OCI-LY7 (cell line): ENCODE measurements around the gene GPAT3. TPM values are rescaled to one million over a fixed set of nuclear protein-coding genes. Genes with fewer than 3 reads are reported as not detected.
"Not testable (repeated sequence)": the region's sequence is repeated elsewhere in the genome, so short reads cannot be mapped to it uniquely, and the experiment has no call there.

Experiments
- BruUV-seq: library from RNA; stranded (reverse); fragments of 400-500 nt; replicated peaks from 2 replicates; lab custom pipeline; 2021; lab: Mats Ljungman, UMichigan
- CTCF ChIA-PET: fragments of 300-600 bp; sonication (Branson Sonifier 250); formaldehyde crosslinking; loops from one replicate; lab custom pipeline; 2022; ENCODE audit warnings: antibody characterized with exemption; ENCODE audit not compliant: unreplicated experiment; lab: Charles Lee
- POLR2A ChIA-PET: fragments of 300-600 bp; sonication (Branson Sonifier 250); formaldehyde crosslinking; loops from one replicate; lab custom pipeline; 2022; ENCODE audit warnings: antibody characterized with exemption; lab: Charles Lee
- DNase-seq: peaks from one replicate; pipeline ENCODE4 v3.0.0-alpha.2; 2015; ENCODE audit warnings: low spot score
- H2AFZ ChIP-seq: fragments of 200-600 bp; sonication (generic), shearing (Covaris generic); 2 replicates; pipeline ENCODE4 v1.6.1; 2014; ENCODE audit warnings: mild to moderate bottlenecking, antibody characterized with exemption, low read length, moderate library complexity
- H3K27ac ChIP-seq: fragments of 200-600 bp; sonication (generic); 2 replicates; pipeline ENCODE4 v1.5.1; 2014; ENCODE audit warnings: mixed run types, low read depth, mild to moderate bottlenecking, moderate library complexity, low read length, inconsistent platforms; ENCODE audit not compliant: poor library complexity, severe bottlenecking
- H3K36me3 ChIP-seq: fragments of 200-600 bp; sonication (generic); 2 replicates; pipeline ENCODE4 v1.6.1; 2014; ENCODE audit warnings: mild to moderate bottlenecking, antibody characterized with exemption, low read length, moderate library complexity, mixed read lengths; ENCODE audit not compliant: insufficient read depth
- H3K4me1 ChIP-seq: fragments of 200-600 bp; sonication (generic); 2 replicates; pipeline ENCODE4 v1.5.1; 2014; ENCODE audit warnings: mild to moderate bottlenecking, low read length; ENCODE audit not compliant: insufficient read depth, poor library complexity, severe bottlenecking
- H3K4me2 ChIP-seq: fragments of 200-600 bp; sonication (generic); 2 replicates; pipeline ENCODE4 v1.6.1; 2014; ENCODE audit warnings: mild to moderate bottlenecking, low read length
- H3K4me3 ChIP-seq: fragments of 200-600 bp; sonication (generic); 2 replicates; pipeline ENCODE4 v1.5.1; 2014; ENCODE audit warnings: mild to moderate bottlenecking, low read depth, low read length; ENCODE audit not compliant: poor library complexity, severe bottlenecking
- H3K79me2 ChIP-seq: fragments of 200-600 bp; sonication (generic); 2 replicates; pipeline ENCODE4 v1.6.1; 2016; ENCODE audit warnings: low read depth, mild to moderate bottlenecking, low read length, moderate library complexity, mixed read lengths; ENCODE audit not compliant: insufficient read depth
- H3K9me2 ChIP-seq: fragments of 200-600 bp; sonication (generic); 2 replicates; pipeline ENCODE4 v1.6.1; 2016; ENCODE audit warnings: mild to moderate bottlenecking, low read length, mixed read lengths; ENCODE audit not compliant: insufficient read depth
- H3K9me3 ChIP-seq: fragments of 200-600 bp; sonication (generic); 2 replicates; pipeline ENCODE4 v1.6.1; 2014; ENCODE audit warnings: mild to moderate bottlenecking, mixed run types, low read length, mixed read lengths
- H4K20me1 ChIP-seq: fragments of 200-600 bp; sonication (generic); 2 replicates; pipeline ENCODE4 v1.6.1; 2014; ENCODE audit warnings: mild to moderate bottlenecking, antibody characterized with exemption, low read length, moderate library complexity, mixed read lengths; ENCODE audit not compliant: insufficient read depth
- EZH2phosphoT487 ChIP-seq: fragments of 200-600 bp; sonication (generic); IDR thresholded peaks from 2 replicates; pipeline ENCODE4 v1.6.1; 2018; ENCODE audit warnings: low read depth, borderline replicate concordance, mild to moderate bottlenecking, mixed run types, antibody characterized with exemption, low read length, moderate library complexity, mixed read lengths
- intact Hi-C: fragments of 100-400 bp; cut with micrococcal nuclease; formaldehyde crosslinking; loops from one replicate; pipeline ENCODE4 v1.10.0; 2022; ENCODE audit not compliant: unreplicated experiment
- total RNA-seq, 2 experiments: library from RNA; depleted of rRNA in 1 of 2; stranded (reverse); fragments of >200 nt in 1 of 2; shearing (Covaris generic) in 1 of 2; gene quantifications; 2 replicates each; pipeline ENCODE4 v1.2.3, GENCODE V29; 2014 to 2022
- TF ChIP-seq, protein P1 (sequence below): fragments of 200-600 bp; sonication (generic); conservative IDR thresholded peaks from 2 replicates; pipeline ENCODE4 v1.5.1; 2014; ENCODE audit warnings: mild to moderate bottlenecking, antibody characterized with exemption, low read length, moderate library complexity, mixed read lengths

Gene GPAT3
- total RNA-seq, 2 experiments from 2014 or later: 0.41 TPM; not detected in 1

DNA sequence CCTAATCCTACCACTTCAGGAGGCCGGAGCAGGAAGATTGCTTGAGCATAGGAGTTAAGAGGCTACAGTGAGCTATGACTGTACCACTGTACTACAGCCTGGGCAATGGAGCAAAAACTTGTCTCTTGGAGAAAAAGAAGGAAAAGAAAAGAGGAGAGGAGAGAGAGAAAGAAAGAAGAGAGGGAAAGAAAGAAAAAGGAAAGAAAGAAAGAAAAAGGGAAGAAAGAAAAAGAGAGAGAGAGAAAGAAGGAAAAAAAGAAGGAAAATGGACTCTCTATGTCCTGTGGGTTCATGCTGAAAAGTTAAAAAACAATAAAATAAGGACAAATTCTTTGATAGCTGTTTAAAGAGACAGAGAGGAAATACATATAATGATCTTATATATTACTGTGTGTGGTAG, 37.7 kb upstream of the GPAT3 start:
- CTCF ChIA-PET: no interaction called here
- POLR2A ChIA-PET: interaction anchor here (0.7 to 2.0 kb wide), 4 partner anchors 12 to 661 kb away, joined by 3 to 8 read pairs (median 4); partner anchors contain the start of gene ABRAXAS1

DNA sequence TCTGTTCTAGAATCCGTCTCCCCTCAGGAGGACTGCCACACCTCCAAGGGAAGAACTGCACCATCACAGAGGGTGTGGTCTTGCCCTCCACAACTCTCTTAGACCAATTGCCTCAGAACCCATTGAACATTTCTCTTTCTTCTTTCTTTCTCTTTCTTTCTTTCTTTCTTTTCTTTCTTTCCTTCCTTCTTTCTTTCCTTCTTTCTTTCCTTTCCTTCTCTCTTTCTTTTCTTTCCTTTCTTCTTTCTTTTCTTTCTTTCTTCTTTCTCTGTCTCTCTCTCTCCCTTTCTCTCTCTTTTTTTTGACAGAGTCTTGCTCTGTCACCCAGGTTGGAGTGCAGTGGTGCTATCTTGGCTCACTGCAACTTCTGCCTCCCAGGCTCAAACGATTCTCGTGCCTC, 34.2 kb upstream of the GPAT3 start:
- peaks cover 13% of the 10 kb centered on the region for H3K4me1 ChIP-seq
- BruUV-seq, H3K79me2 ChIP-seq, H2AFZ ChIP-seq, H3K4me3 ChIP-seq, H4K20me1 ChIP-seq, DNase-seq, H3K9me3 ChIP-seq, CTCF ChIA-PET, intact Hi-C loops, H3K36me3 ChIP-seq, H3K27ac ChIP-seq, H3K9me2 ChIP-seq, H3K4me2 ChIP-seq: not testable (repeated sequence)
- POLR2A ChIA-PET: interaction anchor here (0.6 to 1.5 kb wide), 3 partner anchors 16 to 71 kb away, joined by 3 to 9 read pairs (median 4); no protein-coding TSS in a partner anchor

More for the DNA sequence above, 37.7 kb upstream of the GPAT3 start:
- Histone ChIP-seq H4K20me1 (no peaks in the 10 kb centered on the region), H3K9me3 (no peaks in the 10 kb centered on the region), H3K27ac (no peak overlapping the region), H2AFZ (no peak overlapping the region), H3K36me3 (no peaks in the 10 kb centered on the region), H3K9me2 (no peaks in the 10 kb centered on the region), H3K79me2 (no peaks in the 10 kb centered on the region), H3K4me1 (no peaks in the 10 kb centered on the region), H3K4me2 (no peak overlapping the region), H3K4me3 (no peak overlapping the region)
- no peak for DNase-seq
- BruUV-seq: no TSS peak
- TF ChIP-seq, protein P1, sequence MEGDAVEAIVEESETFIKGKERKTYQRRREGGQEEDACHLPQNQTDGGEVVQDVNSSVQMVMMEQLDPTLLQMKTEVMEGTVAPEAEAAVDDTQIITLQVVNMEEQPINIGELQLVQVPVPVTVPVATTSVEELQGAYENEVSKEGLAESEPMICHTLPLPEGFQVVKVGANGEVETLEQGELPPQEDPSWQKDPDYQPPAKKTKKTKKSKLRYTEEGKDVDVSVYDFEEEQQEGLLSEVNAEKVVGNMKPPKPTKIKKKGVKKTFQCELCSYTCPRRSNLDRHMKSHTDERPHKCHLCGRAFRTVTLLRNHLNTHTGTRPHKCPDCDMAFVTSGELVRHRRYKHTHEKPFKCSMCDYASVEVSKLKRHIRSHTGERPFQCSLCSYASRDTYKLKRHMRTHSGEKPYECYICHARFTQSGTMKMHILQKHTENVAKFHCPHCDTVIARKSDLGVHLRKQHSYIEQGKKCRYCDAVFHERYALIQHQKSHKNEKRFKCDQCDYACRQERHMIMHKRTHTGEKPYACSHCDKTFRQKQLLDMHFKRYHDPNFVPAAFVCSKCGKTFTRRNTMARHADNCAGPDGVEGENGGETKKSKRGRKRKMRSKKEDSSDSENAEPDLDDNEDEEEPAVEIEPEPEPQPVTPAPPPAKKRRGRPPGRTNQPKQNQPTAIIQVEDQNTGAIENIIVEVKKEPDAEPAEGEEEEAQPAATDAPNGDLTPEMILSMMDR: no peak
- TF ChIP-seq EZH2phosphoT487: no peak
- intact Hi-C loops: no loop called here

DNA sequence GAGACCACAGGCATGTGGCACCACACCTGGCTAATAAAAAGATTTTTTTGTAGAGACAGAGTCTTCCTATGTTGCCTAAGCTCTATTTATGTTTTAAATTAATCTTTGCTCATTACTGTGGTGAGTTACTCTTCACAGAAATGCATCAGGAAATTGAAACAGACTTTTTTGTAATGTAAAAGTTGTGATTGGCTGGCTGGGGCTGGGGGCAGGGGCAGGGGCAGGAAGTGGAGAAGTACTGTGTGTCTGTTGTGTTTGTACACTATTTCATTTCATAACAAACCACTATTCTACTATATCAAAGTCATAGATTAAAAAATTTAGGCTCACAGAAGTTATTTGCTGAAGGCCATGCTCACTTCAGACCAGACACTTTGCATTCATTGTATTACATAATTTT, 31.9 kb upstream of the GPAT3 start:
- intact Hi-C loops: no loop called here
- Histone ChIP-seq H3K4me1 (peaks cover 13% of the 10 kb centered on the region), H3K36me3 (no peaks in the 10 kb centered on the region), H3K79me2 (no peaks in the 10 kb centered on the region), H3K9me2 (no peaks in the 10 kb centered on the region), H3K27ac (no peak overlapping the region), H4K20me1 (no peaks in the 10 kb centered on the region), H3K4me2 (no peak overlapping the region; the same call in 1 of the 2 replicates), H3K4me3 (no peak overlapping the region), H2AFZ (peak overlapping the region; percentile 98), H3K9me3 (no peaks in the 10 kb centered on the region)
- DNase-seq: no peak
- TF ChIP-seq, protein P1: no peak
- TF ChIP-seq EZH2phosphoT487: no peak
- ChIA-PET POLR2A (interaction anchor here (0.5 to 1.3 kb wide), 5 partner anchors 12 to 291 kb away, joined by 3 to 4 read pairs (median 3); partner anchors contain the start of gene COQ2), CTCF (no interaction called here)
- no TSS peak for BruUV-seq
